Ascending aorta (tissue), 2 donors: ENCODE data around the gene TLE1. TPM values are rescaled to one million over a fixed set of nuclear protein-coding genes. Genes with fewer than 3 reads are reported as not detected.

ENCODE experiments used
- DNase-seq, 2 donors: peaks; one replicate each; pipeline ENCODE4 v3.0.0-alpha.2; 2019; ENCODE audit warnings: low spot score in 2 of 2
- H3K27ac ChIP-seq, 2 donors: fragments of 200-600 bp; sonication (generic); one replicate each; pipeline ENCODE4 v1.5.1; 2016 to 2017; ENCODE audit warnings: mild to moderate bottlenecking in 1 of 2
- H3K27me3 ChIP-seq: fragments of 200-600 bp; sonication (generic); one replicate; pipeline ENCODE4 v1.5.1; 2017
- H3K36me3 ChIP-seq, 2 donors: fragments of 200-600 bp; sonication (generic); one replicate each; pipeline ENCODE4 v1.5.1; 2016
- H3K4me1 ChIP-seq, 2 donors: fragments of 200-600 bp; sonication (generic); one replicate each; pipeline ENCODE4 v1.5.1; 2016 to 2017; ENCODE audit warnings: mild to moderate bottlenecking in 1 of 2
- H3K4me3 ChIP-seq, 2 donors: fragments of 200-600 bp; sonication (generic); one replicate each; pipeline ENCODE4 v1.5.1; 2016 to 2017; ENCODE audit warnings: mild to moderate bottlenecking in 1 of 2
- H3K9me3 ChIP-seq, 2 donors: fragments of 200-600 bp; sonication (generic); one replicate each; pipeline ENCODE4 v1.5.1; 2016
- CTCF ChIP-seq, 3 experiments: fragments of 200-600 bp in 2 of 3; fragments of 450-650 bp in 1 of 3; sonication (generic) in 2 of 3; IDR thresholded peaks; one replicate each; pipeline ENCODE4 v1.5.1; 2016 to 2019; ENCODE audit warnings: antibody characterized with exemption in 3 of 3, mild to moderate bottlenecking in 1 of 3, moderate library complexity in 1 of 3
- intact Hi-C: fragments of 100-400 bp; cut with DNase I; formaldehyde crosslinking; loops from one replicate; pipeline ENCODE4 v1.15.1; 2023
- total RNA-seq: library from RNA; depleted of rRNA; stranded (reverse); fragments of >200 nt; gene quantifications from one replicate; pipeline ENCODE4 v1.1.0, GENCODE V29; 2016

TLE1 gene
- total RNA-seq, 1 donor from 2014 or later, result 58.5 TPM

GRCh38 chr9:81633952-81634854, 55.1 kb downstream of the TLE1 start:
- H3K4me3 ChIP-seq, result no peak overlapping the region
- peaks cover 0 to 3% of the 10 kb centered on the region in 2 donors for H3K4me1 ChIP-seq
- no peak overlapping the region for H3K27ac ChIP-seq
- TF ChIP-seq CTCF (IDR thresholded peaks at IDR 0.05), result no peak
- no peaks in the 10 kb centered on the region for H3K9me3 ChIP-seq
- peaks cover 0 to 13% of the 10 kb centered on the region in 2 donors for H3K36me3 ChIP-seq
- intact Hi-C loops, result loop anchor here (5.0 kb wide), 1 partner anchor 53 kb away; the partner anchor contains the start of gene TLE1
- H3K27me3 ChIP-seq, result no peaks in the 10 kb centered on the region
- no peak for DNase-seq

- intact Hi-C loops, result loop anchor here (5.0 kb wide), 1 partner anchor 55 kb away; the partner anchor contains the start of gene TLE1
- Histone ChIP-seq H3K36me3 (peaks cover 0 to 13% of the 10 kb centered on the region in 2 donors), H3K27ac (no peak overlapping the region), H3K9me3 (no peaks in the 10 kb centered on the region), H3K4me1 (peaks cover 0 to 6% of the 10 kb centered on the region in 2 donors), H3K27me3 (no peaks in the 10 kb centered on the region), H3K4me3 (no peak overlapping the region)
- no peak for DNase-seq
- no peak for TF ChIP-seq CTCF (IDR thresholded peaks at IDR 0.05)
Observed at GRCh38 chr9:81632599-81632998, 56.7 kb downstream of the TLE1 start.

GRCh38 chr9:81631218-81631745, 58.1 kb downstream of the TLE1 start:
- no peak for TF ChIP-seq CTCF (IDR thresholded peaks at IDR 0.05)
- H3K4me3 ChIP-seq, result no peak overlapping the region
- no peak for DNase-seq
- H3K27me3 ChIP-seq, result no peaks in the 10 kb centered on the region
- no peaks in the 10 kb centered on the region for H3K9me3 ChIP-seq
- H3K27ac ChIP-seq, result no peak overlapping the region
- intact Hi-C loops, result loop anchor here (5.0 kb wide), 1 partner anchor 56 kb away; the partner anchor contains the start of gene TLE1
- peaks cover 0 to 13% of the 10 kb centered on the region in 2 donors for H3K36me3 ChIP-seq
- peaks cover 0 to 8% of the 10 kb centered on the region in 2 donors for H3K4me1 ChIP-seq

GRCh38 chr9:81629440-81629839, 59.9 kb downstream of the TLE1 start:
- Histone ChIP-seq H3K36me3 (peaks cover 0 to 13% of the 10 kb centered on the region in 2 donors), H3K27ac (no peak overlapping the region), H3K9me3 (no peaks in the 10 kb centered on the region), H3K4me3 (no peak overlapping the region), H3K27me3 (no peaks in the 10 kb centered on the region), H3K4me1 (peaks cover 0 to 5% of the 10 kb centered on the region in 2 donors)
- no peak for TF ChIP-seq CTCF (IDR thresholded peaks at IDR 0.05)
- no peak for DNase-seq
- intact Hi-C loops, result no loop called here

GRCh38 chr9:81628897-81629296, 60.5 kb downstream of the TLE1 start:
- no peak overlapping the region for H3K27ac ChIP-seq
- H3K4me1 ChIP-seq, result peaks cover 0 to 5% of the 10 kb centered on the region in 2 donors
- H3K9me3 ChIP-seq, result no peaks in the 10 kb centered on the region
- intact Hi-C loops, result no loop called here
- no peak for TF ChIP-seq CTCF (IDR thresholded peaks at IDR 0.05)
- peaks cover 0 to 10% of the 10 kb centered on the region in 2 donors for H3K36me3 ChIP-seq
- no peak overlapping the region for H3K4me3 ChIP-seq
- no peak for DNase-seq
- H3K27me3 ChIP-seq, result no peaks in the 10 kb centered on the region
